GM18502 (cell line): ENCODE data around the gene CAPN11.
A peak's percentile ranks its signal among the peaks of the same experiment; 100 is the strongest.
"Not testable (repeated sequence)": the region's sequence is repeated elsewhere in the genome, so short reads cannot be mapped to it uniquely, and the experiment has no call there.

Experiments used
- ATAC-seq: cut with Tn5 transposase; IDR thresholded peaks from one replicate; pipeline ENCODE4 v1.9.1; 2021; ENCODE audit warnings: mild to moderate bottlenecking; ENCODE audit not compliant: unreplicated experiment, poor library complexity

The CAPN11 gene

DNA sequence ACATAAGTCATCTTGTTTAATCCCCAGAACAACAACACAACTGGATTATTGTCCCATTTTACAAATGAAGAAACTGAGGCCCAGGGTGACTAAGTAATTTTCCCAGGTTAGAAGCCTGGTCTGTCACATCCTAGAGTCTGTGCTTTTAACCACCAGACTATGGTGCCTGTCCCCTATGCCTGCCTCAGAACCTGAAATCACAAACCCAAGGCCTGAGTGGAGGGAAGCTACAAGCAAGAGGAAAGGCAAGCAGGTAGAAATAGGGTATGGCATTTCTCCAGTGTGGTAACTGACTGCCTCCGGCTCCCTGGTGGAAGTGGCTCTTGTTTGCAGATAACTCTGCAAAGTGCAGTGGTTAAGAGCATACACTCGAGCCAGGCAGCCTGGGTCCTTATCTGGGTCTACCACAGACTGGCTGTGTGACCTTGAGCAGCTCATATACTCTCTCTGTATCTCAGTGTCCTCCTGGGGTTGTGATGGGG lies 28.7 kb upstream of the CAPN11 start:
- ATAC-seq: no peak

- ATAC-seq: no peak
Observed at GRCh38 chr6:44131892-44132291, 26.7 kb upstream of the CAPN11 start.

GRCh38 chr6:44132476-44132875 lies 26.1 kb upstream of the CAPN11 start:
- no peak for ATAC-seq

- no peak for ATAC-seq
Observed at GRCh38 chr6:44133003-44133931, 25.4 kb upstream of the CAPN11 start.

GRCh38 chr6:44133981-44134711 lies 24.5 kb upstream of the CAPN11 start:
- no peak for ATAC-seq

GRCh38 chr6:44135173-44135758 lies 23.4 kb upstream of the CAPN11 start:
- ATAC-seq: no peak

- ATAC-seq: no peak
Observed at GRCh38 chr6:44135875-44136274, 22.7 kb upstream of the CAPN11 start.

DNA sequence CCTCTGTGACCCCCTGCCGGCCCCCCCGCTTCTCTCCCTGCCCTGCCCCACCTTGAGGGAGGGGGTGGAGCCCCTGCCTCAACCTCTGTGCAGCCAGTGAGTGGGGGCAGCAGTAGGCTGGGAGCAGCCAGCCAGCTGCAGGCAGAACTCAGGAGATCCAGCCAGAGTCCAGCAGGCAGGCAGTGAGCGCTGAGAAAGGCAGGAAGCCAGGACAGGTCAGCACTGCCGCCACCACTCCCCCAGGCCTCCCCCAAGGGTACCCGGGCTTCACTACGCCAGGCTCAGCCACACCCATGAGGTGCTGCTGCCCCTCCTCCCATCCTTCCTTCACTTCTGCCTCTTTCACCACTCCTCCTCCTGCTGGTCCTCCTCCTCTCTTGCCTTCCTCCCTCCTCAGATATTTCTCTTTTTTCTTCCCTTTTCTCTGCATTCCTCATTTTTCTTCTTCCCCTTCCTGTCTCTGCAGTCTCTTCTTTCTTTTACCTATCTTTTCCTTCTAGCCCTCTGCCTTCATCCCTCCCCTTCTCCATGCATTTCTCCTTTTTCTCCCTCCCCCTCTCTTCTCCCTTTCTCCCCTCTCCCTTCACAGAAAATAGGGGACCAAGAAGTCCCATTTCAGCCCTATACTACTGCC lies 19.8 kb upstream of the CAPN11 start:
- ATAC-seq: no peak

- no peak for ATAC-seq
Observed at GRCh38 chr6:44139351-44139743, 19.3 kb upstream of the CAPN11 start.

GRCh38 chr6:44142835-44143234 lies 15.8 kb upstream of the CAPN11 start:
- ATAC-seq: no peak

- no peak for ATAC-seq
Observed at GRCh38 chr6:44143731-44144130, 14.9 kb upstream of the CAPN11 start.

DNA sequence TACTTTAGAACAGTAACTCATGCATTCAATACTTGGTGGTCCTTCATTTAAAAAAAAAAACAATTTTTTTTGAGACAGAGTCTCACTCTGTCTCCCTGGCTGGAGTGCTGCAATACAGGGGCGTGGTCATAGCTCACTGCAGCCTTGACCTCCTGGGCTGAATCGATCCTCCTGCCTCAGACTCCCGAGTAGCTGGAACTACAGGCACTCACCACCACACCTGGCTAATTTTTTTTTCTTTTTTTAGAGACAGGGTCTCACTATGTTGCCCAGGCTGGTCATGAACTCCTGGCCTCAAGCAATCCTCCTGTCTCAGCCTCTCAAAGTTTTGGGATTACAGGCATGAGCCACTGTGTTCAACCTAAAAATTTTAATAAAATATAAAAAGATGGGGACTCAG lies 14.1 kb upstream of the CAPN11 start:
- not testable (repeated sequence) for ATAC-seq

- no peak for ATAC-seq
Observed at GRCh38 chr6:44145839-44146238, 12.8 kb upstream of the CAPN11 start.

DNA sequence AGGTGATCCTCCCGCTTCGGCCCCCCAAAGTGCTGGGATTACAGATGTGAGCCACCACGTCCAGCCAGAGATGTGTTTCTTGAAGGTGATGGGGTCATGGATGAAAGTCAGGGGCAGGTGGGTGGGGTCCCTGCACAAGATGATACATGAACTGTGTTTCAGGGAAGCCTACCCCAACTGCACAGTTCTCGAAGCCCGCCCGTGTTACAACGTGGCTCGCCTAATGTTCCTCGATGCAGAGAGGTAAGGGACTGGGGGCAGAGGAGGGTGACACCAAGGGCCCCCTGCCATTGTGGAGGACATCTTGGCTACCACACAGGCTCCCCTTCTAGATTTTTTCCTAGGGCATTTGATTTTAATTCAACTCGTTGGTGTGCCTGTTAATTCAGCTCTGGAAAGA lies 11.9 kb upstream of the CAPN11 start:
- ATAC-seq: no peak

GRCh38 chr6:44147256-44147655 lies 11.4 kb upstream of the CAPN11 start:
- no peak for ATAC-seq

DNA sequence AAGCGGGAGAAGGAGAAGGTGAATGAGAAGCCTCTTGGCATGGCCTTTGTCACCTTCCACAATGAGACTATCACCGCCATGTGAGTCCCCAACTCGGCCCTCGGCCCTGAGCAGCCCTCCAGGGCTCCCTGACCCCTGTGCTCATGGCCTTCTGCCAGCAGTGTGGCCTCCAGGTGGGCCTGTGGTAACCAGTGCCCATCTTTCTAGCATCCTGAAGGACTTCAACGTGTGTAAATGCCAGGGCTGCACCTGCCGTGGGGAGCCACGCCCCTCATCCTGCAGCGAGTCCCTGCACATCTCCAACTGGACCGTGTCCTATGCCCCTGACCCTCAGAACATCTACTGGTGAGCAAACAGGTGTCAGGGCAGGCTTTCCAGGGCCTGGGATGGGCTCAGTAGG lies 10.3 kb upstream of the CAPN11 start:
- no peak for ATAC-seq

GRCh38 chr6:44149369-44150012 lies 9.1 kb upstream of the CAPN11 start:
- no peak for ATAC-seq

DNA sequence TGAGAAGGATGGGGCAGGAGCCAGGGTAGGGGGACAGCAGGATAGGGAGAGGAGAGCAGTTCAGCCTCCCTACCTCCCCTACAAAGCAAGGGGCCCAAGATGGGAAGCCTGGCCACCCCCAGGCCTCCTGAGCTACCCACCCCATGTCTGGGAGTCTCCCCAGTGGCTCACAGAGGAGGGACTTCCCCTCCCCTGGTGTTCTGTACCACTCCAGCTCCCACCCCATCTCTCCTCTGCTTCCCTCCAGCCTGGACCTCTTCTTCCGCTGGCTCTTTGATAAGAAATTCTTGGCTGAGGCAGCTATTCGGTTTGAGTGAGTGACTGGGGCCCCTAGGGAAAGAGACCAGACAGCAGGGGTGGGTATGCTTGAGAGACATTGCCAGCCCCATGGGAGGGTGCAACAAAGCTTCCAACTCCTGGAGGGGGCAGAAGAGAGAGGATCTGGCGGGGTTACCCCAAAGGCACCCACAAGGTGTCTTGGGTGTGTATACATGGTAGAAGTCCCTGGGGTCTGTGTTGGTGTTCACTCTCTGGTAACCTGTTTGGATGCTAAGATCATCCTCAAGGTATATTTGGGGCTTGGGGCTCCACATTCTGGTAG lies 8.2 kb upstream of the CAPN11 start:
- no peak for ATAC-seq

GRCh38 chr6:44151348-44152108 lies 7.1 kb upstream of the CAPN11 start:
- peak; percentile 83 for ATAC-seq
